Measurements from ENCODE around the gene GTF3C5.

GTF3C5 gene

DNA sequence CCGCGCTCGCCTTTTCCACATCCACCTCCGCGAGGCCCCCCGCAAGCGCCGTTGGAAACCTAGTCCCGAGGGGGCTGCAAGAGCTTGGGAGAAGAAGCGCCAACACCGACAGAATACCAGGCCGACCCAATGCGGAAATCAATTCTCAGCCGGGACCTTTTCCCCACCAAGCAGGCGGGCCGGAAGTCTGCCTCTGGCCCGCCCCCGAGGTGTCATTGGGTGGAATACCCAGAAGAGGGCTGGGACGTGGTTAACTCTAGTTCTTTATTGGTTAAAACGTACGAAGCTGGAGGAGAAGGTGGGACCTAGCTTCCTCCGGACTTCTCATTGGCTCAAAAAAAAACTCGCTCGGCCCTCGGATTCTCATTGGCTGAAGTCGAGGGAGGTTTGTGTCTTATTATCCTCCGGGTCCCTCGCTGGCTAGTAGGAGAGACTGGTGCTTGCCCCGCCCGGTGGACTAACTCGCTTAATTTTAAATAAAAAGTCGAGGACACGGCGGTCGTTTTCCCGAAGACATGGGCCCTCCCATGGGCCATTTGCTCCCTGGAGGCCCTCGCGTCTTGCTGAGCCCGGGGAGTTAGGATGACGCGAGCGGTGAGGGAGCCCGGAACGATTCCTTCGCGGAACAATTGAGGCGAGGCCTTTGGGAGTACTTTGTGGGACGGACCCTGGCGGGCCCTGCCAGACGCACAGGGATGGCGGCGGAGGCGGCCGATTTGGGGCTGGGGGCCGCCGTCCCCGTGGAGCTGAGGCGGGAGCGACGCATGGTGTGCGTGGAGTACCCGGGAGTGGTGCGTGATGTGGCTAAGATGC, at the start of gene GTF3C5:
Gene GTF3C5 (plus strand): TSS at position 681 of the 813 bp plus-strand sequence. CDS start 15 bp downstream, at position 696.
- DNase-seq (ENCODE audit: extremely low read depth, insufficient read length): peak; percentile 91
- Histone ChIP-seq H3K36me3 (ENCODE audit: control insufficient read depth, insufficient read depth, low read length) (peaks cover 2% of the 10 kb centered on the region; the same call in 1 of the 2 replicates), H3K27me3 (replicated peaks; ENCODE audit: control insufficient read depth, insufficient read depth, low read length) (no peaks in the 10 kb centered on the region), H3K4me3 (replicated peaks; ENCODE audit: low read depth, low read length) (peak within 1 kb of the TSS; percentile 94)
- TF ChIP-seq CTCF (IDR thresholded peaks at IDR 0.05; ENCODE audit: insufficient read depth, low read length, poor library complexity, severe bottlenecking): no peak

DNA sequence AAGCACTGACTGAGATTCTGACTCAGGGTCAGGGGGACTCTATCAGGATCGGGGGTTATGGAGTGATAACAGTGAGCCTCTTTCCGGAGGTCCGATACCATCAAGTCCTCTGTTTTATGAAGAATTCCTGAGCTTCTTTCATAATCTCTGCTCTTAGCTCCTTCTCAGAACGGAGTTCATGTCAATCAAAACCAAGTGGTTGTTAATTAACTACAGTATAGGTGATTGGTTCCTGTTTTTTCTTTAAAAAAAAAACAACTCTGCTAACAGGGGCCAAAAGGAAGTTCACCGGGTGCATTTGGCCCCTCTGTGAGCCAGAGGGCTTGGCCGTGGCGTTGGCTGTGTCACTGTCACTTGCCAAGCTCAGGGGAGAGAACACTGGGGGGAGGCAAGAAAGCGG, 48.3 kb upstream of the GTF3C5 start:
- DNase-seq (ENCODE audit: extremely low read depth, insufficient read length): no peak
- Histone ChIP-seq H3K27me3 (replicated peaks; ENCODE audit: control insufficient read depth, insufficient read depth, low read length) (peaks cover 6% of the 10 kb centered on the region), H3K36me3 (ENCODE audit: control insufficient read depth, insufficient read depth, low read length) (no peaks in the 10 kb centered on the region), H3K4me3 (replicated peaks; ENCODE audit: low read depth, low read length) (no peak overlapping the region)
- no peak for TF ChIP-seq CTCF (IDR thresholded peaks at IDR 0.05; ENCODE audit: insufficient read depth, low read length, poor library complexity, severe bottlenecking)

- Histone ChIP-seq H3K36me3 (ENCODE audit: control insufficient read depth, insufficient read depth, low read length) (no peaks in the 10 kb centered on the region), H3K4me3 (replicated peaks; ENCODE audit: low read depth, low read length) (no peak overlapping the region), H3K27me3 (replicated peaks; ENCODE audit: control insufficient read depth, insufficient read depth, low read length) (peaks cover 7% of the 10 kb centered on the region)
- TF ChIP-seq CTCF (IDR thresholded peaks at IDR 0.05; ENCODE audit: insufficient read depth, low read length, poor library complexity, severe bottlenecking): no peak
- no peak for DNase-seq (ENCODE audit: extremely low read depth, insufficient read length)
These were observed 47.2 kb upstream of the GTF3C5 start for GRCh38 chr9:132983491-132984201.

- Histone ChIP-seq H3K27me3 (replicated peaks; ENCODE audit: control insufficient read depth, insufficient read depth, low read length) (peaks cover 7% of the 10 kb centered on the region), H3K4me3 (replicated peaks; ENCODE audit: low read depth, low read length) (no peak overlapping the region), H3K36me3 (ENCODE audit: control insufficient read depth, insufficient read depth, low read length) (no peaks in the 10 kb centered on the region)
- DNase-seq (ENCODE audit: extremely low read depth, insufficient read length): no peak
- TF ChIP-seq CTCF (IDR thresholded peaks at IDR 0.05; ENCODE audit: insufficient read depth, low read length, poor library complexity, severe bottlenecking): no peak
These were observed 46.4 kb upstream of the GTF3C5 start for GRCh38 chr9:132984202-132985070.

DNA sequence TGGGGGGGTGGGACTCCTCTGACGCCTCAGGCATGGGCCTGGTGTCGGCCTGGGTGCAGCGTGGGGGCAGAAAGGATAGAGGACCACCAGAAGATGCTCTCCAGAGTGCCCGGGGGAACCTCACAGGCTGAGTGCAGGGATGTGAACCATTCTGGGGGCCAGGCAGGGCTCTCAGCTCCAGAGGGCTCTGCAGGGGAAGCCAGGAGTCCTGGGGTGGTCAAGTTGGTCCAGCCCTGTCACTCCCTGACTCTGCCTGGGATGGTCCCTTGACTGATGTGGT, 45.8 kb upstream of the GTF3C5 start:
- Histone ChIP-seq H3K27me3 (replicated peaks; ENCODE audit: control insufficient read depth, insufficient read depth, low read length) (peaks cover 7% of the 10 kb centered on the region), H3K36me3 (ENCODE audit: control insufficient read depth, insufficient read depth, low read length) (no peaks in the 10 kb centered on the region), H3K4me3 (replicated peaks; ENCODE audit: low read depth, low read length) (no peak overlapping the region)
- TF ChIP-seq CTCF (IDR thresholded peaks at IDR 0.05; ENCODE audit: insufficient read depth, low read length, poor library complexity, severe bottlenecking): no peak
- DNase-seq (ENCODE audit: extremely low read depth, insufficient read length): no peak

Data from GM06990 (cell line).